GM21381 (cell line): ENCODE measurements around the gene ADARB1.

ENCODE experiments used
- ATAC-seq: cut with Tn5 transposase; IDR thresholded peaks from one replicate; pipeline ENCODE4 v1.9.1; 2021; ENCODE audit warnings: mild to moderate bottlenecking, moderate library complexity; ENCODE audit not compliant: unreplicated experiment

The ADARB1 gene

DNA sequence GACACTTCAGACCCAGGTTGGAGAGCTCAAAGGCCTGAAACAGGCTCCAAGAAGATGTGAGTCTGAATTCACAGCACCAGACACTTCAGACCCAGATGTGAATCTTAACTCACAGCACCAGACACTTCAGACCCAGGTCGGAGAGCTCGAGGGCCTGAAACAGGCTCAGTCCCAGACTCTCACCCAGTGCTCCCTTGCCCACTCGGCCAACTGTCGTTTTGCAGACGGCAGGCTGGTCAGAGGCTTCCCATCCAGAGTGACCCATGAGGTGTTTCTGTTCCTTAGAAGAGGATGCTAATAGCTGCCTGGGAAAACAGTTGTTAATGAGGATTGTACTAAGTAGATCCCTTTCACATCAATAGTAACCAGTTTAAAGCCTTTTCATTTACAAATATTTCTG lies 88.4 kb downstream of the ADARB1 start:
- no peak for ATAC-seq

DNA sequence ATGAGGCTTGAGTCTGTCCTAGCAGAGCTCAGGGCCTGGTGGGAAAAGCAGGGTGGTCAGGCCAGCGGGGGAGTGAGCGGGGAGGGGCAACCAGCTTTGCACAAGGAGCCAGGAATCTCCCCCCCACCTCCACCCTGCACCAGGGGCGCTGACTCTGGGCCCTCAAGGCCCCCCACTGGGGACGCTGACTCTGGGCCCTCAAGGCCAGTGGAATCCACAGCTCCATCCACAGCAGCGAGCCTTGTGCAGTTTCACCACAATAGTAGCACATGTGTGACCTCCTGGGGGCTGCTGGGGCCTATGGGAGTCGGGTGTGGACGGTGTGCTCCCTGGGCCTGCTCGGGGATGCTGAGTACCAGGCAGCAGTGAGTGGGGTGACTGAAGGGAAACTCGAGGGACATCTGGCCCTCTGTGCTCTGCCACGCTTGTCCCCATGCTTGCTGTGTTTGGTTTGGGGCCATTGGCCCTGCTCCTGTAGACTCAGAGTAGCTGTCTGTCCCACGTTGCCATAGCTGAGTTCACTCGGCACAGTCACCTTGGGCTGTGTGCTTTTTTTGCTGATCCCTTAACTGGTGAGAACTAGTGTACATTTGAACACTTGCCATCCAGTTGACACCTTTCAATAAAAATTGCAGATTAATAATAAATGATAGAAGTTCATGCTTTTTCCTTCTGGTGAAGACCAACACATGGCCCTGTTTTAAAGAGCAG lies 89.2 kb downstream of the ADARB1 start:
- ATAC-seq = no peak

DNA sequence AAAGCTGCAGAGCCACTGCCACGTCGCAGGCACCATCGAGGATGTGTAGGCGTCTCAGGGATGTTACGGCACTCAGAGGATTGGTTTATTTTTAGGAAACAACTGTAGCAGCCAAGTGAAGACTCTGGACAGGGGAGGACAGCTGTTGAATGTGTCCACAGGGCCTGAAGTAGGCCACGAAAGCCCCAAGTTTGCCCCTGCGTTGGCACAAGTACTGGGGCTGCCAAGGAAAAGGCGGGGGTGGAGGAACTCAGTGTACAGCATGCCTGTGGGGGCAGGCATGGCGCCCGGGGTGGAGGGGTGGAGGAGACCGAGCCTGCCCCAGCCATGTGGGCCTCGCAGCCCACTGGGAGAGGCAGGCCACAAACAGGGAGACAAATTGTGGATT lies 89.7 kb downstream of the ADARB1 start:
- no peak for ATAC-seq

DNA sequence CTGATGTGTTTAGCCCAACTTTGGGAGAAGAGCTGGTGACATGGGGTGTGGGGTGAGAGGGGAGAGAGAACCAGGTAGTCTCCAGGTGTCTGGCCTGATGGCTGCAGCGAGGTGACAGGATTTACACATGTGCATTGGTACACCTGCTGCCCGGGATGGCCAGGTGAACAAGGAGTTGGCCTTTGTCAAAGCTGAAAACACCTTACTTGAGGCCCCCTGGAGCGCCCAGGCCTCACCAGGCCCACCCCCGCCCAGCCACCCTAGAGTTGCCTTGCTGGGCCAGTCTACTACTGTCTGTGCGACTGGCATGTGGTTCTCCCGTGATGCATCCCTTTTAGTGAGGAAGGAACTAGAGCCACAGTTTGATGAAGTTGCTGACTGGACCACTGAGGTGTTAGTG lies 90.5 kb downstream of the ADARB1 start:
- no peak for ATAC-seq

DNA sequence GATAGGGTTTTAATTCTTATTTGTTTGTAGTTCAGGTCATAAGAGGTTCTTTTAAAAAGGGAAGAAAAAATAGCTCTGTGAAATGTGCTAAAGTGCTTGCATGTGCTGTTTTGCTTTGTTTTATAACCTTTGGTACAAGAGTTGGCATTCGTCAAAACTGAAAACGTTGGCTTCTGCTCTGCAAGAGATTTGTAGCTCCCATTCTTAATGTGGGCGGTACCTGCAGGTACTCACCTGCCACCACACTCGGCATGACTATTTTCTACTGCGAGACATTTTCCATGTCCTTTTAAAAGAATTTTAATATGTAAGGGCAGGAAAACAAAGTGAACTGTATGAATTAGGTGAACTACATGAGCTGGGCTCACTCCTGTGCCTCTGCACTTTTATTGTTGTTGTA lies 92.6 kb downstream of the ADARB1 start:
- no peak for ATAC-seq

DNA sequence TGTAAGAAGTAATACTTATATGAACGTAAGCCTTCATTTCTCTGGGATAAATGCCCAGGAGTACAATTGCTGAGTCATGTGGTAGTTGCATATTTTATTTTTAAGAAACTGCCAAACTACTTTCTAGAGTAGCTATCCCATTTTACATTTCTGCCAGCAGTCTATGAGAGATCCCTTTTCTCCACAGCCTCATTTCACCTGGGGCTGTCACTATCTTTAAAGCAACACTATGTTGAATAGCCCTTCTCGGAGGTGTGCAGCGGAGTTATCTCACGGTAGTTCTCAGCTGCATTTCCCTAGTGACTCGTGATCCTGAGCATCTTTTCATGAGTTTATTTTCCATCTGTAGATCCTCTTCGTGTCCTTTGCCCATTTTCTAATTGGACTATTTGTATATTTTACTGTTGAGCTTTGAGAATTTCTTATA lies 93.4 kb downstream of the ADARB1 start:
- no peak for ATAC-seq

DNA sequence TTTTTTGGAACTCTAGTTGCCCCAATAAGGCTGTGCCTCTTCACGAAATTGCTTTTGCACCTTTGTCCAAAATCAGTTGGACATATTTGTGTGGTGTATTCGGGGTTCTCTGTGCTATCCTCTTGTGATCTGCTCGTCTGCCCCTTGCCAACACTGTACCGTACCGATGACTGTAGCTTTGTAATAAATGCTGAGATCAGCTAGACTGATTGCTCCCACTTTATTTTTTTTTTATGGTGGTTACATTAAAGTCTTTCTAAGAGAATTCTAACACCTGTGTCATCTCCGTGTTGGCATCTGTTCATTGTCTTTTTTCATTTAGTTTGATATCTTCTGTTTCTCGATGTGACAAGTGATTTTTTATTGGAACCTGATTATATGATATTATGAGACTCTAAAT lies 94.1 kb downstream of the ADARB1 start:
- ATAC-seq = no peak

DNA sequence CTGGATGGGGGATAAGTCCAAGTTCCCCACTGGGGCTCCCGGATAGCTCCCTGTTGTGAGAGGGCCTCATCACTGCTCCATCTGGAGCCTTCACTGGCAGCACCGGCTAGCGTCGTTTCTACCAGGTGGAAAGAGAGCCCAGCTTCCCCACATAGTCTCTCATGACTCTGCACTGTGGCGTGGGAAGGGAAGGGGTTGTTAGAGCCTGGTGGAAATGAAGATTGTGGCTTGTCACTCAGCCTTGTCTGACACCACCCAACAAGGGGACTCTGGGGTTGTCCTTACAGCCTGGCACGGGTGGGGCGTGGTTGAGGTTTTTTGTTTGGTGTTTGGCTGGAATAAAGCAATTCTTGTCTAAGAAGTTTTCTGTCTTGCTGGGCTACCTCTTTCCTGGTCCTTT lies 94.6 kb downstream of the ADARB1 start:
- no peak for ATAC-seq

DNA sequence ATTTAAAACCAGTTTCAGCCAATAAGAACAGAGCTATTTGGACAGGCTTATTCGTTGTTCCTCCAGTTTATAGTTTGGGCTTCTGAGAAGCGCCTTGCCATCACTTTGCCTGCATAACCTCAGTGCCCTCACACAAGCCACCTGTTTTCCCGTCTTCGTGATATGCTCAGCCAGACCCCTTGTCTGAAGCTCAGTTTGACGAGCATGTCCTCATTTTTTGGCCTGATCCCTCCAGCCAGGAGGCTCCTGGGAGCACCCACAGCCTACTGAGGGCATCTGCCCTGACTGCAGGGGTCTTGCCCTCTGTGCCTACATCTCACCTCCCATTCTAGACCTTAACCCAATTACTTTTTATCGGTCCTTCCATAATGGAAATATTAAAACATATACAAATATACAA lies 95.3 kb downstream of the ADARB1 start:
- no peak for ATAC-seq

DNA sequence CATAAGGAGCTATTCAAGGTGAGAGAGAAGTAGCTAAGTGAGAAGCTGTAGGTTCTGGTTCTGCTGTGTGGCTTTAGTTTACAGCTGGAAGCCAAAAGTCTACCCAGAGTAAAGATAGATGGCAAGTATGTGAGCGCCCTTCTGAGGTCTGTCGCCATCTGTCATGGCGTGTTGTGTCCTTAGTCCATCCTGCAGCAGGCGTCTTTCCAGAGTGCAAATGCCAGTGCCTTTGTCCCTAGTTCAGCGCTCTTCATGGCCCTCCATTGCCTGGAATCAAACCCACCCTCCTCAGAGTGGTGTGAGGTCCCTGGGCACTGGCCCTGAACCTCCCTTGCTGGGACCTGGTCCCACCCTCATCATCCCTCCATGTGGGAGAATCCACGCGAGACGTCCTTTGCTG lies 96.6 kb downstream of the ADARB1 start:
- ATAC-seq = no peak

DNA sequence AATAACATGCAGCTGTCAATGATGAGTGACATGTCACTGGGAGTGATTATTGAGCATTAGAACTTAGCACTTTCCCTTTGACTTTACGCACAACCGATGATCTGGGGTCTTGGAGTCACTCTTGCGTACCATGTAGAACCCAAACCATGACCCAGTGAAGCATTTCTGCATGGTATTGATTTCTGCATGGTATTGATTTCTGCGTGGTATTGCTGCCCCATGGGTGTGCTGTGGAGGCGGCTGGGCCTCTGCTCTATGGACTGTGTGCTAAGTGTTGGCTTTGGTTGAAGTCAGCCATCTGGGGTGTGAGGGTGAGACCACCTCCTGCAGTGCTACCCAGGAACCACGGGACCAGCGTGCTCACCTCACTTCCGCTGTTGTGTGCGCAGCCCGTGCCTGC lies 98.0 kb downstream of the ADARB1 start:
- ATAC-seq = no peak

DNA sequence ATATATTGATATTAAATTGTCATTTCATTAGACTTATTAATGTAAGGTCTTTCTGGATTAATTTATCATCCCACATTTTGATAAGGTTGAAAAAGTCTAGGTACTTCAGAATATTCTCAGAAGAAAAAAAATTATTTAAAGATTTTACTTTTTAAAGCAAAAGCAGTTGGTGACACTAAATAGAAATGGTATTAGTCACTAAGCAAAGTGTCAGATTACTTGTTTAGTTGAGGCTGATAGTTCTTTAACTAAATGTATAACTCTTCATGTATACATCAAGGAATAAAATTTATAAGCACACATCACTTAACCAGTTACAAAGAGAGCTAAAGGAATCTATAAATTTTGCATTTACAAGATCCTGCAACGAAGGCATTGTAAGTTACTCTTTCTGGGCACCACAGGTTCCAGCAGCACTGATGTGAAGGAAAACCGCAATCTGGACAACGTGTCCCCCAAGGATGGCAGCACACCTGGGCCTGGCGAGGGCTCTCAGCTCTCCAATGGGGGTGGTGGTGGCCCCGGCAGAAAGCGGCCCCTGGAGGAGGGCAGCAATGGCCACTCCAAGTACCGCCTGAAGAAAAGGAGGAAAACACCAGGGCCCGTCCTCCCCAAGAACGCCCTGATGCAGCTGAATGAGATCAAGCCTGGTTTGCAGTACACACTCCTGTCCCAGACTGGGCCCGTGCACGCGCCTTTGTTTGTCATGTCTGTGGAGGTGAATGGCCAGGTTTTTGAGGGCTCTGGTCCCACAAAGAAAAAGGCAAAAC lies 101.1 kb downstream of the ADARB1 start:
- ATAC-seq = no peak

DNA sequence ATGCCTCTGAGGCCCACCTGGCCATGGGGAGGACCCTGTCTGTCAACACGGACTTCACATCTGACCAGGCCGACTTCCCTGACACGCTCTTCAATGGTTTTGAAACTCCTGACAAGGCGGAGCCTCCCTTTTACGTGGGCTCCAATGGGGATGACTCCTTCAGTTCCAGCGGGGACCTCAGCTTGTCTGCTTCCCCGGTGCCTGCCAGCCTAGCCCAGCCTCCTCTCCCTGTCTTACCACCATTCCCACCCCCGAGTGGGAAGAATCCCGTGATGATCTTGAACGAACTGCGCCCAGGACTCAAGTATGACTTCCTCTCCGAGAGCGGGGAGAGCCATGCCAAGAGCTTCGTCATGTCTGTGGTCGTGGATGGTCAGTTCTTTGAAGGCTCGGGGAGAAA lies 101.8 kb downstream of the ADARB1 start:
- no peak for ATAC-seq

DNA sequence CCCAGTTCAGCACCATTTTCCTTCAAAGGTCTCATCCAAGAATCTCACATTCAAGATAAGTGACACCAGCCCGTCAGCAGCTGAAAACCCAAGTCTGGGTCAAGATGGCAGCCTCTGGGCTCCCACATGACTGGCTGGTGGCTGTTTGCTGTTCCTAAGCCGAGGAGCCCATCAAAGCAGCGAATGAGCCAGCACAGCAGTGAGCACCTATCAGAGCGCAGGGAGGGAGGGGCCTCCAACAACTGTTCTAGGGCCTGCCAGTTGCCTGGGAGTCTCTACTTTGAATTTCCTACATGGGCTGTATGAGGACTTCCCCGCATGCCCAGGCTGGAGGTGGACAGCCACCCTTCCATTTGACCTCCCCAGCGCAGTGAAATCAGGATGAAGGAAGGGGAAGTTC lies 102.7 kb downstream of the ADARB1 start:
- no peak for ATAC-seq

DNA sequence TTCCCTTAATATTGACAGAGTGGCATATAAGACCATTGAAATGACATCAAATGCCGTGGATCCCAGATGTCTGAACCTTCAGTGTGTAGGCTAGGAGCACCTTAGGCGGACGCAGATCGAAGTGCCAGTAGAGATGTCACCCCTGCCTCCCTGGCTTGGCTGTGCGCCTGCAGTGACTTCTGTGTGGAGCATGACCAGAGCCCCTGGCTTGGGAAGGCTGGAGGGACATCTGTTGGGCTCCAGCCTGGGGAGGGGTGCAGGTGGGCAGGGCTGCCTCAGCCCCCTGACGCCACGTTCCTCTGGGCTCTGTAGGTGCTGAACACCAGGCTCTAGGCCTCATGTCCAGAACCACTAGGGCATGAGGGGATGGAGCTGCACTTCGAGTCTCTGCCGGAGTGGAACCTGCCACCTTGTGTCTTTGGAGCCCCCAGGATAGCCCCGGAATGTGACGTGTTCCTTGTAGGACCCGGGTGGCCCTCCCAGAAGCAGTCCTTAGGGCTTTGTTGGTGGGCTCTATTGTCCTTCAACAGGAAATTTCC lies 103.8 kb downstream of the ADARB1 start:
- ATAC-seq = no peak

DNA sequence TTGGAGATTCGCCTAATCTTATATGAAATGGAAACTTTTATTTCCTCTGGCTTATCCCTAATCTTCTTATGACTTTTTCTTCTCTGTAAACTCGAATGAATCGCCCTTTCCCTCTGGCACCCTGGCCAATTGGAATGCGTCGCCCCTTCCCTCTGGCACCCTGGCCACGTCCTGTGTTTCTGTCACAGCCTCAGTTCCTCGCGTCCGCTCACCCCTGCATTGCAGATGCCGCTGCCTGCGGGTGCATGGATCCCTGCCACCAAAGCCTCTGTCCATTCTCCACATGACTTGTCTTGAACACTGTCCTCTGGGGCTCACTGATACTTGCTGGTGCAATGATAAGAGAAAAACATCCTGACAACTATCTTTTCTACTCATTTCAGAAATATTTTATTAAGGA lies 104.6 kb downstream of the ADARB1 start:
- ATAC-seq = no peak

DNA sequence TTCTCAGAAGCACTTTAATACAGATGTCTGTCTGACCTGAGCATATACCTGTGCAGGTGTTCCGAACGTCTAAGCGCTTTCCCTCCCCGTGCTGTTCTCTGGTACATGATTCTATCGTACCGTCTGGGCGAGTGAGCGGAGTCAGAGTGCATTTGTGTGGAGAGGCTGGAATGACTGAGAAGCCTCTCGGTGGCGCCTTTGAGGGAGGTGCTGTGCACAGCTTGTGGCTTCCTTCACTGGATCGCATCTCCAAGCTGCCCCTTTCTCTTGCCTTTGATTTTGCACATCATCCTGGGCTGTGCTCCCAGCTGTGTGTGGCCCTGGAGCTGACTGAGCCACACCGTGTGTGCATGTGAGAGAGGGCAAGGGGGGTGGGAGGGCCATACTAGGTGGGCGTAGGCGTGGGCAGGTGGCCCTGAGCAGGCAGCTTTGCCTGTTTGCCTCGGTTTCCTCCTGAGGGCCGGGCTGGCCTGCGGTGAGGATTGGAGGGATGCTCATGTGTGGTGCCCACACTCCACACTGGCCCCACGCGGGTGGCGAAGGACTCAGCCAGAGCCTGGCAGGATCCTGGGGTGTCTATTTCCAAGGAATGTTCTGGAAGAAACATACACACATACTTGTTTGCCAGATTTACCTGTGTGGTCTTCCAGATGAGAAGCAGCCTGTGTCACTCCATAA lies 105.3 kb downstream of the ADARB1 start:
- ATAC-seq = no peak

DNA sequence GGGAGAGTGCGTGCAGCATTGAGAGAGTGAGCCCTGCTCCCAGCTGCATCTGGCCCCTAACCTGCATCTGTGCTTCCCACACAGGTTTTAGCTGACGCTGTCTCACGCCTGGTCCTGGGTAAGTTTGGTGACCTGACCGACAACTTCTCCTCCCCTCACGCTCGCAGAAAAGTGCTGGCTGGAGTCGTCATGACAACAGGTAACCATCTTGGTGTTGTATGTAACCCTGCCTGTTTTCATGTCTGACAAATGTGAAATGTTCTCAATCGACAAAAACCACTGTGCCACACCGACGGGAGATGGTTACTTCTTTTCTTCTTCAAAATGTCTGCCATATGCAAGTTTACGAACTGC lies 105.8 kb downstream of the ADARB1 start:
- no peak for ATAC-seq

DNA sequence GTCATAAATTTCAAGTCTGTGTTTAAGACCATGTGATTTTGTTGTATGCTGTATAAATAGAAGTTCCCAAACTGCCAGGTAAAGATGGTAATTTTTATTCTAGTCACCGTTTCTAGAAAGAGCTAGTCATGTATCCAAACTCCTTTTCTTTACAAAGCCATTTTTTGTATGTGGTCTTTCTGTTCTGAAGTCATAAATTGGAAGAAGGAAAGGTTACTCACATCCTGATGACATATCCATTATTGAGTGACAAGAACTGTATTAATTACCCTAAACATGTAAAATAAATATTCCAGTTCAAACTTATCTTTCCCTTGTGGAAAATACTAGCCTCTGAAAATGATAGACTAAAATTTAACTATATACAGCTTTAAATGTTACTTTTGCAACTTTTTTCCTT lies 108.6 kb downstream of the ADARB1 start:
- no peak for ATAC-seq

DNA sequence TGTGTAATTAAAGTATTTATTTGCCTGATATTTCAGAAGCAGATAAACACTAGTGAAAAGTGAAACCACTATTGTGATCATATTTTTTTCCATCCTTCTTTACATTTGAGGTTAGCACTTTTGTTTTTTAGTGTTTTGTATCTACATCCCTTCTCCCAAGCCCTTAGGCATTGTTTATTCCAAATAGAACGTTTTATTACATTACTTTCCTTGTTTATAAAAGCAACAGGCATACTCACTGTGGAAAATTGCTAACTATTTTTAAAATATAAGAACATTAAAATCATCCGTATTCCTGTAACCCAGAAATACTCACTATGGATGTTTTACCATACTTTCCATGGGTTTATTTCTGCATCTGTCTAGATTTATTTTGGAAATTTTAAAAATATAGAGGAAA lies 109.5 kb downstream of the ADARB1 start:
- no peak for ATAC-seq

DNA sequence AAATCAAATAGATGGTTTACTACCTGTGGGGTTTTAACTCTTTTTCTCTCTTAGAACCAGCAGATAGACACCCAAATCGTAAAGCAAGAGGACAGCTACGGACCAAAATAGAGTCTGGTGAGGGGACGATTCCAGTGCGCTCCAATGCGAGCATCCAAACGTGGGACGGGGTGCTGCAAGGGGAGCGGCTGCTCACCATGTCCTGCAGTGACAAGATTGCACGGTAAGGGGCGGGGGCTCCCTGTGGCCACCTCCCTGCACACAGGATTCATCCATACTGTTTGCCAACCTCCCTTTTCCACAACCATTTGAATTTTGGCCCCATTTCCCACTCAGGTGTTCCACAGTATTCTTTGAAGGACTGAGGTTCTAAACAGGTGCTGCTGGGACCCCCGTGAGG lies 110.5 kb downstream of the ADARB1 start:
- no peak for ATAC-seq

DNA sequence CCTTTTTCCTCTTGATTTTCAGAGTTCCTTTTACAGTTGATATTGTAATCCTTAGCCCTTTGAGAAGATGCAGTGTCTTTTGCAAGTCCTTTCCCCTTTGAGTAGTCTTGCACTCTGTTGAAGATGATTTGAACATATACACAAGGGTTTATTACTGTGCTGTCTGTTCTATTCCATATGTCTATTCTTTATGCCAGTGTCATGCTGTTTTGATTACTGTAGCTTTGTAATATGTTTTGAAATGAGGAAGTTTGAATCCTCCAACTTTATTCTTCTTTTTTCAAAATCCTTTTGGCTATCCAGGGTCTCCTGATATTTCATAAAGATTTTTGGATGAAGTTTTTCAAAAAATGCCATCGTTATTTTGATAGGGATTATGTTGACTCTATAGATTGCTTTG lies 112.3 kb downstream of the ADARB1 start:
- no peak for ATAC-seq
